ENCODE data around the gene FAIM2. TPM values are rescaled to one million over a fixed set of nuclear protein-coding genes. Genes with fewer than 3 reads are reported as not detected.

The FAIM2 gene
- total and polyA plus RNA-seq, 2 donors: 0.24 to 0.41 TPM

DNA sequence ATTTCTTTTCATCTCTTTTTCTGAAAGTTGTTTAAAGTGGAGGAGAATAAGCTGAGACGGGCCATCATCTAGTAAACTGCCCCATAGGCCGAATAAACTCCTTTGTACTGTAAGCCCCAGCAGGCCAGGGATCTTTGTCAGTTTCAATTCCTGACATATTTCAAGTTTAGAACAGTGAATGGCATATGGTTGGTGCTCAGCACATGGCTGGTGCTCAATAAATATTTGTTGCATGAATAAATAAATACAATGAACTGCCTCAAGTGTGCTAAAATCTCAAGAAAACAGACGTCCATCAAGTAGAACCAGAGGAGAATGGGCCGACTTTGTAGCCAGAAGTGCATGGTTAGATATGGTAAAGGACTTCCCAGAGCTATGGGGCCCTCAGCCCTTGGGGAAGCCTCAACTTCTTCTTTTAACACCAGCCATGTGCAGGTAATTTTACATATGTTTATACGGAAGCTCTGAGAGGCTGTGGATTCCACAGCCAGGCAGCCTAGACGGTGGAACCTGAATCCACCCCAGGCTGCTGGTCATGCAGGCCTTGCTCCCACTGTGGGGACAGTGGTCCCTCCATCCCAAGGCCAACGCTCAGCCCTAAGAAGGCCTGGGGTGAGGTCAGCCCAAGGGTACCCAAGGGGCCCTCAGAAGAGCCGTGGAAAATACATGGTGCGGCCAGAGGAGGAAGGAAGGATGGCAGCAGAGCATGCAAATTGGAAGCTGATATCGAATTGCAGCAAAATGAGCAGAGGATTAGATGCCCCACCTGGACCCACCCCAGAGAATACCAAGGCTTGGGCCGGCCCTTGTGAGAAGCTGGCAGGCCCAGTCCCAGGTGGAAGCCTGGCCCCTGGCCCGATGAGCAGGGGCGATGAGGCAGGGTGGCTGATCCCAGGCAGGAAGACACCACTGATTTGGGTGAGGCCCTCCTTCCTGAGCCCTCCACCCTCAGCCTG lies 38.1 kb upstream of the FAIM2 start:
- 93% methylated on average over 13 of the region's 13 CpGs for WGBS
- H3K27ac ChIP-seq (ENCODE audit: low read depth in 1 of 2, low read length in 1 of 2): no peak overlapping the region

DNA sequence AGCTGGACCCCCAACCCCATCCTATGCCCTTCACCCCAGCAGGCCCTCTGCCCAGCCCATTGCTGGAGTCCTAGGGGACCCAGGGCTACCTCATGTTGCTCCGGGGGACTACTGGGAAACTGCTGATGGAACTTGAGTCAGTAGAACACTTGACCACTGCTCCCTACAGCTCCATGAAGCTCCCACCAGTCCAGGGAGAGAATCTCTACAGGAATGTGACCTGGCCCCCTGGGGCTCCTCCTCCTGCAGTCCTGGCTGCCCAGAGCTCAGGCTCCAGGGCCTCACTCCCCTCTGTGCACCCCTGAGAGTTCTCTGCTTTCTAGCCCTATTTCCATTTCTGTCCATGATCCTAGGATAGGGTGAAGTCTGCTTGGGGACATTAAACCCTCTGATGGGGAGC lies 36.0 kb upstream of the FAIM2 start:
- DNase-seq (ENCODE audit: low read depth in 6 of 9, low spot score in 9 of 9): no peak
- Histone ChIP-seq H3K36me3 (ENCODE audit: control insufficient read depth in 2 of 2, insufficient read depth in 2 of 2, low read length in 1 of 2) (no peaks in the 10 kb centered on the region), H3K4me3 (ENCODE audit: low read length in 2 of 2) (no peak overlapping the region), H3K9me3 (ENCODE audit: control insufficient read depth in 2 of 2, insufficient read depth in 1 of 2, low read length in 1 of 2) (no peaks in the 10 kb centered on the region), H3K27ac (ENCODE audit: low read depth in 1 of 2, low read length in 1 of 2) (no peak overlapping the region), H3K27me3 (ENCODE audit: control insufficient read depth in 2 of 2, insufficient read depth in 1 of 2, low read length in 1 of 2) (peaks cover 0 to 8% of the 10 kb centered on the region in 2 donors), H3K4me1 (ENCODE audit: control insufficient read depth in 2 of 2, insufficient read depth in 2 of 2, low read length in 2 of 2) (peaks cover 0 to 1% of the 10 kb centered on the region in 2 donors)
- WGBS: 94% methylated on average over 1 of the region's 1 CpG

More for the DNA sequence above, 38.1 kb upstream of the FAIM2 start:
- no peaks in the 10 kb centered on the region for H3K9me3 ChIP-seq (ENCODE audit: control insufficient read depth in 2 of 2, insufficient read depth in 1 of 2, low read length in 1 of 2)
- H3K4me1 ChIP-seq (ENCODE audit: control insufficient read depth in 2 of 2, insufficient read depth in 2 of 2, low read length in 2 of 2): peaks cover 2 to 9% of the 10 kb centered on the region in 2 donors
- no peaks in the 10 kb centered on the region for H3K36me3 ChIP-seq (ENCODE audit: control insufficient read depth in 2 of 2, insufficient read depth in 2 of 2, low read length in 1 of 2)
- no peak for DNase-seq (ENCODE audit: low read depth in 6 of 9, low spot score in 9 of 9)
- H3K27me3 ChIP-seq (ENCODE audit: control insufficient read depth in 2 of 2, insufficient read depth in 1 of 2, low read length in 1 of 2): peaks cover 0 to 11% of the 10 kb centered on the region in 2 donors
- no peak overlapping the region for H3K4me3 ChIP-seq (ENCODE audit: low read length in 2 of 2)

DNA sequence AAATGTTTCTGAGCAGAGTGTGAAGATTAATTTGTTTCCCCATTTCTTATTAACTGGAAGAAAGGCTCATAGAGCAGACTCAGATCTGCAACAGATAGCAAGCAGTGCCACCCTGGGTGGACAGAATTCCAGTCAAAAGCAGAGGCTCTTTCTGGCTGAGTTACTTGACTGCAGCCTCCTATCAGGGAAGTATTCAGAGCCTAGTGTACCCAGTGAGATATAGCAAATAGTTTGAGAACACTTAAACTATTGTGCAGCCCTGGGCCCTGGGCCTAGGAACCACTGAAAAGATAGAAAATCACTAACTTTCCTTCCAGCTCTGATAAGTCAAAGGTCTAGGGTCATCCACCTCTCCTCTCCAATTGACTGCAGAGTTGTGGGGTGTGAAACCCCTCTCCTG lies 35.6 kb upstream of the FAIM2 start:
- no peaks in the 10 kb centered on the region for H3K4me1 ChIP-seq (ENCODE audit: control insufficient read depth in 2 of 2, insufficient read depth in 2 of 2, low read length in 2 of 2)
- H3K9me3 ChIP-seq (ENCODE audit: control insufficient read depth in 2 of 2, insufficient read depth in 1 of 2, low read length in 1 of 2): no peaks in the 10 kb centered on the region
- no peaks in the 10 kb centered on the region for H3K36me3 ChIP-seq (ENCODE audit: control insufficient read depth in 2 of 2, insufficient read depth in 2 of 2, low read length in 1 of 2)
- H3K4me3 ChIP-seq (ENCODE audit: low read length in 2 of 2): no peak overlapping the region
- no peak overlapping the region for H3K27ac ChIP-seq (ENCODE audit: low read depth in 1 of 2, low read length in 1 of 2)
- no peak for DNase-seq (ENCODE audit: low read depth in 6 of 9, low spot score in 9 of 9)
- H3K27me3 ChIP-seq (ENCODE audit: control insufficient read depth in 2 of 2, insufficient read depth in 1 of 2, low read length in 1 of 2): peaks cover 0 to 7% of the 10 kb centered on the region in 2 donors

DNA sequence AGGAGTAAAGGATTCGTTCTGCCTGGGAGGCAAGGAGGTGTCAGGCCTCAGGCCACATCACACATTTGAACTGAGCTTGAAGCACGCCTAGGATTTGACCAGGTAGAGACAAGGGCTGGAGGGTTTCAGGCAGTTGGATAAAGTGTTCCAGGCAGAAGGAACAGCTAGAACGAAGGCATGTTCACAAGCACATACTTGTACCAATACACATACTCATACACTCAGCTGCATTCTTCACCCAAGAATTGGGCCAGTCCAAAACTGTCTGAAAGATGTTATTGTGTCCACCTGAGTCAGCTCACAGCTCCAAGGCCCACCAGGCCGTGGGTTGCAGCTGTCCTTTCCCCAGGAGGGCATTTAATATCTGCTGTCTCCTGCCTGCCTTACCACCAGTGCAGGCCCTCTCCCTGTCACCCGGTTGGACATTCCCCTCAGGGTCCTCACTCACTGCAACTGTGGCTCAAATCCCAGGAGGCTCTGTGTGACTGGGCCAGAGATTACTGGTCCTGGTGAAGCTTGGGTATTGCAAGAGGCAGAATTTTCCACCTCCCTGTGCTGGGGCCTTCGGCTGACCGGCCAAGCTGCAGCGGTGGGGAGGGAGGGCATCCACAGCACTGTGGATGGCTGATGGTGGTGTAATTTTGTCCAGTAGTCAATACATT lies 34.1 kb upstream of the FAIM2 start:
- Histone ChIP-seq H3K4me1 (ENCODE audit: control insufficient read depth in 2 of 2, insufficient read depth in 2 of 2, low read length in 2 of 2) (no peaks in the 10 kb centered on the region), H3K27me3 (ENCODE audit: control insufficient read depth in 2 of 2, insufficient read depth in 1 of 2, low read length in 1 of 2) (peaks cover 0 to under 1% of the 10 kb centered on the region in 2 donors), H3K27ac (ENCODE audit: low read depth in 1 of 2, low read length in 1 of 2) (no peak overlapping the region), H3K4me3 (ENCODE audit: low read length in 2 of 2) (no peak overlapping the region), H3K36me3 (ENCODE audit: control insufficient read depth in 2 of 2, insufficient read depth in 2 of 2, low read length in 1 of 2) (no peaks in the 10 kb centered on the region), H3K9me3 (ENCODE audit: control insufficient read depth in 2 of 2, insufficient read depth in 1 of 2, low read length in 1 of 2) (no peaks in the 10 kb centered on the region)
- 84% methylated on average over 8 of the region's 8 CpGs for WGBS
- DNase-seq (ENCODE audit: low read depth in 6 of 9, low spot score in 9 of 9): no peak

DNA sequence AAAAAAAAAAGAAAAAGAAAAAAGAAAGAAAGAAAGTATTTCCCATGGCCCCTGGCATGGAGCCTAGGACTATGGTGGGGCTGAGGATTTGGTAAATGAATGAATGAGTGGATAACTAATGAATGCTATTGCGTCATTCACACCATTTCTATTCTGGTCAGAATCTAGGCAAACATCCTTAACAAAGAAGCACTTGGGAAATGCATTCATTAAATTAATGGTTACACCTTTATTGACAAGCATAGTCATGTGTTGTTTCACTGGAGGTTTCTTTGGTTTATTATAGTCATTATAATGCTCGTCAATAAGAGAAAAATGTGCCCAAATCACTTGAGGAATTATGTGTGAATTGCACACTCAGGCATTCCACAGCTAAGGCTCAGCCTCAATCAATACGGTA lies 33.2 kb upstream of the FAIM2 start:
- 99% methylated on average over 3 of the region's 3 CpGs for WGBS
- Histone ChIP-seq H3K27ac (ENCODE audit: low read depth in 1 of 2, low read length in 1 of 2) (no peak overlapping the region), H3K4me1 (ENCODE audit: control insufficient read depth in 2 of 2, insufficient read depth in 2 of 2, low read length in 2 of 2) (no peaks in the 10 kb centered on the region)

DNA sequence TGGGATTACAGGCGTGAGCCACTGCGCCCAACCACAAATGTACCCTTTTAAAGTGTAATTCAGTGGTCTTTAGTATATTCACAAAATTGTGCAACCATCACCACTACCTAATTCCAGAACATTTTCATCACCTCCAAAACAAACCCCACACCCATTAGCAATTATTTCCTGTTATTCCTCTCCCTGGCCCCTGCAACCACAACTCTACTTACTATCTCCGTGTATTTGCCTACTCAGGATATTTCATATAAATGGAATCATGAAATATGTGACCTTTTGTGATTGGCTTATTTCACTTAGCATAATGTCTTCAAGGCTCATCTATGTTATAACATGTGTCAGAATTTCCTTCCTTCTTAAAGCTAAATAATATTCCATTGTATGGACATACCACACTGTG lies 30.8 kb upstream of the FAIM2 start:
- Histone ChIP-seq H3K4me3 (ENCODE audit: low read length in 2 of 2) (no peak overlapping the region), H3K4me1 (ENCODE audit: control insufficient read depth in 2 of 2, insufficient read depth in 2 of 2, low read length in 2 of 2) (no peaks in the 10 kb centered on the region), H3K36me3 (ENCODE audit: control insufficient read depth in 2 of 2, insufficient read depth in 2 of 2, low read length in 1 of 2) (no peaks in the 10 kb centered on the region), H3K9me3 (ENCODE audit: control insufficient read depth in 2 of 2, insufficient read depth in 1 of 2, low read length in 1 of 2) (no peaks in the 10 kb centered on the region), H3K27ac (ENCODE audit: low read depth in 1 of 2, low read length in 1 of 2) (no peak overlapping the region), H3K27me3 (ENCODE audit: control insufficient read depth in 2 of 2, insufficient read depth in 1 of 2, low read length in 1 of 2) (peaks cover 0 to 10% of the 10 kb centered on the region in 2 donors)
- 96% methylated on average over 3 of the region's 3 CpGs for WGBS
- no peak for DNase-seq (ENCODE audit: low read depth in 6 of 9, low spot score in 9 of 9)

More for the DNA sequence above, 33.2 kb upstream of the FAIM2 start:
- H3K27me3 ChIP-seq (ENCODE audit: control insufficient read depth in 2 of 2, insufficient read depth in 1 of 2, low read length in 1 of 2): peaks cover 0 to 5% of the 10 kb centered on the region in 2 donors
- H3K9me3 ChIP-seq (ENCODE audit: control insufficient read depth in 2 of 2, insufficient read depth in 1 of 2, low read length in 1 of 2): no peaks in the 10 kb centered on the region
- H3K4me3 ChIP-seq (ENCODE audit: low read length in 2 of 2): no peak overlapping the region
- DNase-seq (ENCODE audit: low read depth in 6 of 9, low spot score in 9 of 9): no peak
- no peaks in the 10 kb centered on the region for H3K36me3 ChIP-seq (ENCODE audit: control insufficient read depth in 2 of 2, insufficient read depth in 2 of 2, low read length in 1 of 2)

DNA sequence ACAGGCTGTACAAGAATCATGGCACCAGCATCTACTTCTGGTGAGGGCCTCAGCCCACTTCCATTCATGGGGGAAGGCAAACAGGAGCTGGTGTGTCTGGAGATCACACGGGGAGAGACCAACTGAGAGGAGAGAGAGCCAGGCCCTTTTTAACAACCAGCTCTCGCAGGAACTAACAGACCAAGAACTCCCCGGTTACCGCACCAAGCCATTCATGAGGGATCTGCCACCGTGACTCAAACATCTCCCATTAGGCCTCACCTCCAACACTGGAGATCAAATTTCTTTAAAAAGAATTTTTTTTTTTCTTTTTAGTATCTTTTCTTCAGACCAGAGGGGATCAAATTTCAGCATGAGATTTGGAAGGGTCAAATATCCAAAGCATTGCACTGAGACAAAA lies 30.1 kb upstream of the FAIM2 start:
- DNase-seq (ENCODE audit: low read depth in 6 of 9, low spot score in 9 of 9): no peak
- H3K27ac ChIP-seq (ENCODE audit: low read depth in 1 of 2, low read length in 1 of 2): no peak overlapping the region
- 90% methylated on average over 5 of the region's 5 CpGs for WGBS

DNA sequence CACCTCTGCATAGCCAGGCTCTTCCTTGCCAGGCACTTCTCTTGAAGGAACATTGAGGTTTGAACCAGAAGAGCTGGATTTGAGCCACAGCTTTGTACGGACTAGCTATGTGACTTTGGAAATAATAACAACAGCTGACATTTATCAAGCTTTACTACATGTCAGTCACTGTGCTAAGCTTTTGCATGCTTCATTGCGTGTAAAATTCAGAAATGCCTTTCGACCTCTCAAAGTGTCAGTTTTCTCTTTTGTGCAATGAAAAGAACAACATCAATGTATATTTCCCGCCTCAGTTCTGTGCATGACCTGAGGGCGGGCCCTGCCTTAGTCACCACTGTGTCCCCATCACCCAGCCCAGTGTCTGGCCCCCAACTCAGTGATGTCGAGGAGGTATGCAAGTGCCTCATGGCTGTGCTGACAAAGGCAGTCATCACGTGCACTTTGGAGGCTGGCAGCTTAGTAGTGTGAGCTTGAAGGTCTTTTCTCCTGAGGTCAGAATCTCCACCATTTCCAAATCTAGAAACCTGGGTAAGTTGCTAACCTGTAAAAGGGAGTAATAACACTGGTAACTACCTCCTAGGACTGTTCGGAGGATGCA lies 28.9 kb upstream of the FAIM2 start:
- 93% methylated on average over 8 of the region's 8 CpGs for WGBS
- Histone ChIP-seq H3K27ac (ENCODE audit: low read depth in 1 of 2, low read length in 1 of 2) (no peak overlapping the region), H3K36me3 (ENCODE audit: control insufficient read depth in 2 of 2, insufficient read depth in 2 of 2, low read length in 1 of 2) (no peaks in the 10 kb centered on the region), H3K9me3 (ENCODE audit: control insufficient read depth in 2 of 2, insufficient read depth in 1 of 2, low read length in 1 of 2) (no peaks in the 10 kb centered on the region), H3K4me3 (ENCODE audit: low read length in 2 of 2) (no peak overlapping the region), H3K4me1 (ENCODE audit: control insufficient read depth in 2 of 2, insufficient read depth in 2 of 2, low read length in 2 of 2) (no peaks in the 10 kb centered on the region), H3K27me3 (ENCODE audit: control insufficient read depth in 2 of 2, insufficient read depth in 1 of 2, low read length in 1 of 2) (peaks cover 0 to 16% of the 10 kb centered on the region in 2 donors)
- no peak for DNase-seq (ENCODE audit: low read depth in 6 of 9, low spot score in 9 of 9)

More for the DNA sequence above, 30.1 kb upstream of the FAIM2 start:
- Histone ChIP-seq H3K4me3 (ENCODE audit: low read length in 2 of 2) (no peak overlapping the region), H3K9me3 (ENCODE audit: control insufficient read depth in 2 of 2, insufficient read depth in 1 of 2, low read length in 1 of 2) (no peaks in the 10 kb centered on the region), H3K36me3 (ENCODE audit: control insufficient read depth in 2 of 2, insufficient read depth in 2 of 2, low read length in 1 of 2) (no peaks in the 10 kb centered on the region), H3K27me3 (ENCODE audit: control insufficient read depth in 2 of 2, insufficient read depth in 1 of 2, low read length in 1 of 2) (peaks cover 0 to 12% of the 10 kb centered on the region in 2 donors), H3K4me1 (ENCODE audit: control insufficient read depth in 2 of 2, insufficient read depth in 2 of 2, low read length in 2 of 2) (no peaks in the 10 kb centered on the region)

DNA sequence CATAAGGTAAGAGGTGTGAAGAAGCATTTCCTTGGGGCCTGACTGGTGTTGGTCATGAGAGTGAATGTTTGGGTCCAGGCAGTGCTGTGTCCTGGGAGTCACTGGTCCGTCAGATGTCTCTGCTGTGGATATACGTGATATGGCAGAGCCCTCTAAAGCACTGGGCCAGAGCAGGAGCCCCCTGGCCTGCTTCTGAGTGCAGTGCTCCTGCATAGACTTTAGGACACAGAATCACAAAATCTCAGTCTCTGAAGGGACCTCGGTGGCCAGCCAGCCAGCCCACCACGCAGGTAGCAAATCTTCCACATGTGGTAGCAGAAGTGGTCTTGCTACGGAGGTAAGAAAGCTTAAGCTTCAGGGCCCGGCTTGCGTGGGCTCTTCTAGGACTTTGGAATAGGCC lies 28.3 kb upstream of the FAIM2 start:
- Histone ChIP-seq H3K4me3 (ENCODE audit: low read length in 2 of 2) (no peak overlapping the region), H3K36me3 (ENCODE audit: control insufficient read depth in 2 of 2, insufficient read depth in 2 of 2, low read length in 1 of 2) (no peaks in the 10 kb centered on the region), H3K4me1 (ENCODE audit: control insufficient read depth in 2 of 2, insufficient read depth in 2 of 2, low read length in 2 of 2) (no peaks in the 10 kb centered on the region), H3K27ac (ENCODE audit: low read depth in 1 of 2, low read length in 1 of 2) (no peak overlapping the region), H3K9me3 (ENCODE audit: control insufficient read depth in 2 of 2, insufficient read depth in 1 of 2, low read length in 1 of 2) (no peaks in the 10 kb centered on the region), H3K27me3 (ENCODE audit: control insufficient read depth in 2 of 2, insufficient read depth in 1 of 2, low read length in 1 of 2) (peaks cover 0 to 16% of the 10 kb centered on the region in 2 donors)
- no peak for DNase-seq (ENCODE audit: low read depth in 6 of 9, low spot score in 9 of 9)
- 67% methylated on average over 7 of the region's 7 CpGs for WGBS
